K562 (cell line): ENCODE data around the gene TENM3. TPM values are rescaled to one million over a fixed set of nuclear protein-coding genes. Genes with fewer than 3 reads are reported as not detected.

Source experiments
- MEF2A ChIP-seq: IDR thresholded peaks from 2 replicates; pipeline ENCODE4 v1.6.1; 2011; ENCODE audit warnings: low read depth, mild to moderate bottlenecking, low read length, moderate library complexity; ENCODE audit not compliant: control insufficient read depth
- ZNF79 ChIP-seq: fragments of 250-450 bp; sonication (Bioruptor Pico); IDR thresholded peaks from 2 replicates; pipeline ENCODE4 v1.4.0; 2020; ENCODE audit warnings: low read depth, mild to moderate bottlenecking, moderate library complexity
- polyA plus RNA-seq, 8 experiments: library from polyadenylated mRNA; depleted of rRNA in 4 of 8; stranded (reverse) in 5 of 8; unstranded in 3 of 8; fragments of >200 nt; fragmentation: Nextera tagmentation in 2 of 8; fragmentation: Illumina TruSeq in 1 of 8; extraction: Ambion mirVana in 2 of 8; extraction: Trizol in 1 of 8; gene quantifications; 2 replicates each; pipeline versions ENCODE4 v1.2.1 to v1.2.3, GENCODE V29; 2011 to 2014; ENCODE audit warnings: inconsistent platforms in 1 of 8, missing spikeins in 1 of 8
- total RNA-seq, 7 experiments: library from RNA; depleted of rRNA in 6 of 7; stranded (reverse); fragments of >200 nt in 6 of 7; fragmentation: Illumina TruSeq in 2 of 7; extraction: Trizol in 2 of 7; gene quantifications; 2 replicates each; pipeline versions ENCODE4 v1.2.1 to v1.2.3, GENCODE V29; 2011 to 2021; ENCODE audit warnings: low replicate concordance in 1 of 7
- TF ChIP-seq, protein P1 (sequence below), 2 experiments: fragments of 450-650 bp in 1 of 2; sonication (generic) in 1 of 2; formaldehyde crosslinking; conservative IDR thresholded peaks; 2 replicates each; pipeline versions ENCODE4 v1.4.0 to v1.8.1; 2020 to 2022; ENCODE audit warnings: mild to moderate bottlenecking in 1 of 2, missing genetic modification reagents in 1 of 2
- TF ChIP-seq, protein P2 (sequence below): fragments of 450-650 bp; conservative IDR thresholded peaks from 2 replicates; pipeline ENCODE4 v1.6.1; 2016; ENCODE audit warnings: missing genetic modification characterization, low read depth, mild to moderate bottlenecking, control low read depth, missing compliant biosample characterization
- TF ChIP-seq, protein P3 (sequence below): fragments of 250-450 bp; sonication (Bioruptor Pico); IDR thresholded peaks from 2 replicates; pipeline ENCODE4 v1.4.0; 2020; ENCODE audit warnings: mild to moderate bottlenecking, moderate library complexity, borderline replicate concordance
- TF ChIP-seq, protein P4 (sequence below): fragments of 450-650 bp; IDR thresholded peaks from 2 replicates; pipeline ENCODE4 v1.6.1; 2018; ENCODE audit not compliant: partially characterized antibody

Gene TENM3
- total and polyA plus RNA-seq, 9 of the 15 experiments (the other 6 are each of a cell fraction or from before 2014, with no cell fraction given), result 0.01 to 0.02 TPM; not detected in 7

DNA sequence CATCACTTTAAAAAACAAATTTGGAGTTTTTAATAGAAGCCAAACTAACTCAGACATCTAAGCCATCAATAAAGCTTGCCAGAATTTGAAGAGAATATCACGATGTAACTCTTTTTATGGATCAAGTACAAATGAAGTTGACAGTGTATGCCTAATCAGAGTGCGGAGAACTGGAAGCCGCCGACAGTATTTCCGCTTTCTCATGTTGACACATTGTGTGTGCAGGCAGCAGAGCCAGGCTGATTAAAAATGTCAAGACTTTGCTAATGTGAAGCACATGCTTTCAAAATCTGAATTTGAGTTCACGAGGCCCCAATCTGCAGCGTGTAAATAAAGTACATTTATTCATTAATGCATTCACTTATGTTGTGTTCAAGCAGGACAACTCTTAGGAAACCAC, 161.2 kb downstream of the TENM3 start (continued):
- TF ChIP-seq, protein P1, sequence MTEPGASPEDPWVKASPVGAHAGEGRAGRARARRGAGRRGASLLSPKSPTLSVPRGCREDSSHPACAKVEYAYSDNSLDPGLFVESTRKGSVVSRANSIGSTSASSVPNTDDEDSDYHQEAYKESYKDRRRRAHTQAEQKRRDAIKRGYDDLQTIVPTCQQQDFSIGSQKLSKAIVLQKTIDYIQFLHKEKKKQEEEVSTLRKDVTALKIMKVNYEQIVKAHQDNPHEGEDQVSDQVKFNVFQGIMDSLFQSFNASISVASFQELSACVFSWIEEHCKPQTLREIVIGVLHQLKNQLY (CRISPR knock-in tag; conservative IDR thresholded peaks at IDR 0.05), result no peak
- TF ChIP-seq ZNF79 (no peak), MEF2A (no peak)
- TF ChIP-seq, protein P2, sequence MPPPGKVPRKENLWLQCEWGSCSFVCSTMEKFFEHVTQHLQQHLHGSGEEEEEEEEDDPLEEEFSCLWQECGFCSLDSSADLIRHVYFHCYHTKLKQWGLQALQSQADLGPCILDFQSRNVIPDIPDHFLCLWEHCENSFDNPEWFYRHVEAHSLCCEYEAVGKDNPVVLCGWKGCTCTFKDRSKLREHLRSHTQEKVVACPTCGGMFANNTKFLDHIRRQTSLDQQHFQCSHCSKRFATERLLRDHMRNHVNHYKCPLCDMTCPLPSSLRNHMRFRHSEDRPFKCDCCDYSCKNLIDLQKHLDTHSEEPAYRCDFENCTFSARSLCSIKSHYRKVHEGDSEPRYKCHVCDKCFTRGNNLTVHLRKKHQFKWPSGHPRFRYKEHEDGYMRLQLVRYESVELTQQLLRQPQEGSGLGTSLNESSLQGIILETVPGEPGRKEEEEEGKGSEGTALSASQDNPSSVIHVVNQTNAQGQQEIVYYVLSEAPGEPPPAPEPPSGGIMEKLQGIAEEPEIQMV (tag), result no peak
- TF ChIP-seq, protein P3, sequence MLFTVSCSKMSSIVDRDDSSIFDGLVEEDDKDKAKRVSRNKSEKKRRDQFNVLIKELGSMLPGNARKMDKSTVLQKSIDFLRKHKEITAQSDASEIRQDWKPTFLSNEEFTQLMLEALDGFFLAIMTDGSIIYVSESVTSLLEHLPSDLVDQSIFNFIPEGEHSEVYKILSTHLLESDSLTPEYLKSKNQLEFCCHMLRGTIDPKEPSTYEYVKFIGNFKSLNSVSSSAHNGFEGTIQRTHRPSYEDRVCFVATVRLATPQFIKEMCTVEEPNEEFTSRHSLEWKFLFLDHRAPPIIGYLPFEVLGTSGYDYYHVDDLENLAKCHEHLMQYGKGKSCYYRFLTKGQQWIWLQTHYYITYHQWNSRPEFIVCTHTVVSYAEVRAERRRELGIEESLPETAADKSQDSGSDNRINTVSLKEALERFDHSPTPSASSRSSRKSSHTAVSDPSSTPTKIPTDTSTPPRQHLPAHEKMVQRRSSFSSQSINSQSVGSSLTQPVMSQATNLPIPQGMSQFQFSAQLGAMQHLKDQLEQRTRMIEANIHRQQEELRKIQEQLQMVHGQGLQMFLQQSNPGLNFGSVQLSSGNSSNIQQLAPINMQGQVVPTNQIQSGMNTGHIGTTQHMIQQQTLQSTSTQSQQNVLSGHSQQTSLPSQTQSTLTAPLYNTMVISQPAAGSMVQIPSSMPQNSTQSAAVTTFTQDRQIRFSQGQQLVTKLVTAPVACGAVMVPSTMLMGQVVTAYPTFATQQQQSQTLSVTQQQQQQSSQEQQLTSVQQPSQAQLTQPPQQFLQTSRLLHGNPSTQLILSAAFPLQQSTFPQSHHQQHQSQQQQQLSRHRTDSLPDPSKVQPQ (CRISPR knock-in tag), result no peak
- TF ChIP-seq, protein P4, sequence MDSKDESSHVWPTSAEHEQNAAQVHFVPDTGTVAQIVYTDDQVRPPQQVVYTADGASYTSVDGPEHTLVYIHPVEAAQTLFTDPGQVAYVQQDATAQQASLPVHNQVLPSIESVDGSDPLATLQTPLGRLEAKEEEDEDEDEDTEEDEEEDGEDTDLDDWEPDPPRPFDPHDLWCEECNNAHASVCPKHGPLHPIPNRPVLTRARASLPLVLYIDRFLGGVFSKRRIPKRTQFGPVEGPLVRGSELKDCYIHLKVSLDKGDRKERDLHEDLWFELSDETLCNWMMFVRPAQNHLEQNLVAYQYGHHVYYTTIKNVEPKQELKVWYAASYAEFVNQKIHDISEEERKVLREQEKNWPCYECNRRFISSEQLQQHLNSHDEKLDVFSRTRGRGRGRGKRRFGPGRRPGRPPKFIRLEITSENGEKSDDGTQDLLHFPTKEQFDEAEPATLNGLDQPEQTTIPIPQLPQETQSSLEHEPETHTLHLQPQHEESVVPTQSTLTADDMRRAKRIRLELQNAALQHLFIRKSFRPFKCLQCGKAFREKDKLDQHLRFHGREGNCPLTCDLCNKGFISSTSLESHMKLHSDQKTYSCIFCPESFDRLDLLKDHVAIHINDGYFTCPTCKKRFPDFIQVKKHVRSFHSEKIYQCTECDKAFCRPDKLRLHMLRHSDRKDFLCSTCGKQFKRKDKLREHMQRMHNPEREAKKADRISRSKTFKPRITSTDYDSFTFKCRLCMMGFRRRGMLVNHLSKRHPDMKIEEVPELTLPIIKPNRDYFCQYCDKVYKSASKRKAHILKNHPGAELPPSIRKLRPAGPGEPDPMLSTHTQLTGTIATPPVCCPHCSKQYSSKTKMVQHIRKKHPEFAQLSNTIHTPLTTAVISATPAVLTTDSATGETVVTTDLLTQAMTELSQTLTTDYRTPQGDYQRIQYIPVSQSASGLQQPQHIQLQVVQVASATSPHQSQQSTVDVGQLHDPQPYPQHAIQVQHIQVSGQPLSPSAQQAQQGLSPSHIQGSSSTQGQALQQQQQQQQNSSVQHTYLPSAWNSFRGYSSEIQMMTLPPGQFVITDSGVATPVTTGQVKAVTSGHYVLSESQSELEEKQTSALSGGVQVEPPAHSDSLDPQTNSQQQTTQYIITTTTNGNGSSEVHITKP, result no peak
